NCI-H2029 (cell line): ENCODE measurements around the gene DNAAF2.
"Not testable (repeated sequence)": the region's sequence is repeated elsewhere in the genome, so short reads cannot be mapped to it uniquely, and the experiment has no call there.

Experiments used
- DNase-seq: peaks from one replicate; lab custom pipeline; 2025; lab: John Stamatoyannopoulos, UW

Gene DNAAF2

DNA sequence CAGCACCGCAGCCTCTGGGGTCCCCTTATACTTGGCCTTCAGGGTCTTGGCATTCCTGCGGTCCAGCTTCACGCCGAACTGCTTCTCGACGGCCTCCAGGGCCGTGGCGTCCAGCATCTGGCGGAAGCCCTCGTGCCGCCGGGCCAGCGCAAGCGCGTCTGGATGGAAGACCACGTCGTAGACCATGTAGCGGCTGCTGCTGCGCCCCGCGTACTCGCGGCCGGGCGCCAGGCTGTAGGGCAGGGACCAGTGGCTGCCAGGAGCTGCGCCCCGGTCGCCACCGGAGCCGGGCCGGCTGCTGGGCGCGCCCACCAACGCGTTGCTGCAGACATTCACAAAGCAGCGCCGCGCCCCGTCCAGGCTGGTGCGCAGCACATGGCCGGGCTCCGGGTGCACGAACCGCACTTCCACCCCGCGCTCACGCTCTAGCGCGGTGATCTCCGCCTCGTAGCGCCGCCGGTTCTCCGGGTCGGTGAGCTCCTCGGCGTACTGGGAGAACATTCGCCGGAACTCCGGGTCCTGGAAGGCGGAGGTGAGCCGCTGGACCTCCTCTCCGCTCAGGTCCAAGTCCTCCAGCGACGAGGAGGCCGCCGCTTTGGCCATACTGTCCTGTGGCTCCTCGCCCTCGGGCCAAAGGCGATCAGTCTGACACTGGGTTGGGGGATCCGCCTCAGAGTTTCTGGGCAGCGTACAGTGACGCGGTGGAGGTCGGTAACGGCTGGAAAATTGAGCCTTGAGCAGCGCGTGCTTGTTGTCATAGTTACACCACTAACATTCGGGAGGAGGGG lies at the start of gene DNAAF2:
DNAAF2 (minus strand) TSS at position 698 of the 788 bp plus-strand sequence; CDS start at position 603, 95 bp downstream.
- DNase-seq, result peak; percentile 88

GRCh38 chr14:49679271-49679670 lies 44.2 kb upstream of the DNAAF2 start:
- no peak for DNase-seq

DNA sequence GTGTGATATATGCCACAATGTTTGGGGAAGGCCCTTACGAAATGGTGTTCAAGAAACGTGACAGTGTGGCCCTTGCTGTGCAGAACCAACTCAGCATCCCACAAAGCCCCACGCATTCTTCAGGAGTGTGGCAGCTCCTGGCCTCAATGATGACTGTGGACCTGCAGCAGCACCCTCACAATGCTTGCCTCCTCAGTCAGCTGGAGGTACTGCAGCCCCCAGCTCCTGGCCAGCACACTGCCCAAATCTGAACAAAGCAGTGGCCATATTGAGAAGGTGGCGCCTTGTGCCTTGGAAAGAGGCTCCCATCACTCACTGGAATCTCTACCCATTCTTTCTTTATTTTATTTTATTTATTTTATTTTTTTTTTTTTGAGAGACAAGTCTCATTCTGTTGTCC lies 42.6 kb upstream of the DNAAF2 start:
- no peak for DNase-seq

GRCh38 chr14:49673586-49673985 lies 38.5 kb upstream of the DNAAF2 start:
- DNase-seq, result no peak

- DNase-seq, result no peak
These were observed 35.4 kb upstream of the DNAAF2 start for GRCh38 chr14:49670475-49670874.

GRCh38 chr14:49659526-49660455 lies 24.7 kb upstream of the DNAAF2 start:
- peak; percentile 23 for DNase-seq

GRCh38 chr14:49657500-49657899 lies 22.5 kb upstream of the DNAAF2 start:
- DNase-seq, result not testable (repeated sequence)

DNA sequence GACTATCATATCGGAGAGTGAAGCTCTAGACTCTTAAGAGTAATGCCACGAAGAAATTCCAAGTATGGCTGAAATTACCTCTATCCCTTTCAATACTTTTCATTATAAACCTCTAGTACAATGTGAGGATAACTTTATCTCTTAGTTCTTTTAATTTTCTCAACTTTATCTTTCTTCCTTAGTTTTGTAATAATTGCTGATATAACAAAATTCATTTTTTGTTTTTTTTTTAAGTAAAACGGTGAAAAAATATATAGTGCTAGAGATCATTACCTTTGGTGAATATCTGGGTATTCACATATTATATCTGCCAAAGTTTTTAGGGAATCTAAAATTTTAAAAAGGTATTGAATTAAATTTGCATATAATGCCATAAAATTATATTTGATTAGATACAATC lies 19.5 kb upstream of the DNAAF2 start:
- no peak for DNase-seq

DNA sequence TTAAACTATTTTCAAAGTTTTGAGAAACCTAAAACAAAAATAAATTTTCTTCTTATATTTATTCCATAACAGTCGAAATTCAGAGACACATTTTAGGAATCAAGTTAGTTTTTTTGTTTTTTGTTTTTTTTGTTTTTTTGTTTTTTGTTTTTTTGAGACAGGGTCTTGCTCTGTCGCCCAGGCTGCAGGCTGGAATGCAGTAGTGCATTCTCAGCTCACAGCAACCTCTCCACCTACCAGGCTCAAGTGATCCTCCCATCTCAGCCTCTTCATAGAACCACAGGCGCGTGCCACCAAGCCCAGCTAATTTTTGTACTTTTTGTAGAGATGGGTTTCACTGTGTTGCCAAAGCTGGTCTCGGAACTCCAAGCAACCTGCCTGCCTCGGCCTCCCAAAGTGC lies 18.5 kb upstream of the DNAAF2 start:
- no peak for DNase-seq

DNA sequence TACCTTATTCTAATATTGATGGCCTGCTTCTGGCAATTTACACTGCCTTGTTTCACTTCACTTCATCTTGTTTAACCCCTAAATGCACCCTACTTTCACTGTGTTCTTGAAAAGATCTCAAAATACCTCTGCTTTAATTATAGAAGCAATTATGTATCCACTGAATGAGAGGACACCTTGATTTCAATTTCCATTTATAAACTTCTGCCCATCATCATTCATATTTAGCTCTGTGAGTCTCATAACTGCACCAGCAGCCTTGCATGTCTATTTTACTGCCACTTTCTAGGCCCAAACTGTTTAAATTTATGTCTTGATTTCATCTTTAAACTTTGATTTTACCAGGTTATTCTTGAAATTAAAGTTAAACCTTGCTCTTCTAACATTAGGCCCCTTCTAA lies 7.1 kb upstream of the DNAAF2 start:
- DNase-seq, result no peak

DNA sequence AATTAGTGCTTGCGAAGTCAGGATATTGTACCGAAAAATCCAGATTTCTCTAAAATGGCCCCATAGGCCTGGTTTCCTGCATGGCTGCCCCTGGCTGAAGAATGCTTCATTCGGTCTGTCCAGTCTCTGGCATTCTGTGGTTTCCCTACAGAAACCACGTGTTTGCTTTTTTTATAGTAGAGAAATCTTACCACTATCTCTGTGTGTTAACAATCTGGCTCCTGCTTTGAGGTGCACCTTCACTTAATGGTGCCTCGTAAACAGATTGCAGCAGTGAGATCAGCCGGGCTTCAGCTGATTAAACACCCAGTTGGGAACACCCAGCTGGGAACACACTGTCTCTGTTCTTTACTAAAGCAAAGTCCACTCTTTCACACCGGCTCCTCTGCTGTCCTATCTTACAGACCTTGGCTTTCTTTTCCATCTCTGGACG lies 6.7 kb upstream of the DNAAF2 start:
- DNase-seq, result peak; percentile 10

DNA sequence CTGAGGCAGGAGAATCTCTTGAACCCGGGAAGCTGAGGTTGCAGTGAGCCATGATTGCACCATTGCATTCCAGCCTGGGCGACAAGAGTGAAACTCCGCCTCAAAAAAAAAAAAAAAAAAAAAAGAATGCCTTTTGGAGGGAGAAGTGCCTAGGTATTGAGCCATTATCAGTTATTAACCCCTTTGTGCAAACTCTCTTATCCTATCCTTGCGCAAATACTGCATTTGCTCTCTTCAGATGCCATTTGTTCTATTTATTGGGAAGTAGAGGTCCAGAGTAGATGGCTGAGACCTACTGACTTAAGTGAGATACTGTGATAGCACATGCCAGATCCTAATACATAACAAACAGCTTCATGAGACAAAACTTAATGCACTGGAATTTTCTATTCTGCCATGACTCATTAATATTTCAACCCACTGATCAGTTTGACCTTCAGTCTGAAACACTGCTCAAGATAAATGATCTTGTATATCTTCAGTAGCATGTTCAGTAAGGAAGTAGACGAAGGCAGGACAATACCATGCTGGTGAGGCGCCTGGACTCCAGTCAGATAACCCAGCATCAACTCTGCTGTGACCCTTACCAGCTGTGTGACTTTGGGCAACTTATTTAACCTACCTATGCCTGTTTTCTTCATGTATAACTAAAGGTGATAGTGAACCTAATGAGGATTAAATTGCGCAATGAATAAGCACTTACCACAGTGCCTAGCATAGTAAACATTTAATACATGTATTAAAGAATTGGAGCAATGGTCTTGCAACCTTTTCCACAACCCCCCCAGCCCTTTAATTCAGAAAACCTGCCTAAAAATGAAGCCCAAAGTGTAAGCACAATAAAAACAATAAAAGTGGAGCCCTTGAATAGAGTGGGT lies 5.7 kb upstream of the DNAAF2 start:
- DNase-seq, result no peak

DNA sequence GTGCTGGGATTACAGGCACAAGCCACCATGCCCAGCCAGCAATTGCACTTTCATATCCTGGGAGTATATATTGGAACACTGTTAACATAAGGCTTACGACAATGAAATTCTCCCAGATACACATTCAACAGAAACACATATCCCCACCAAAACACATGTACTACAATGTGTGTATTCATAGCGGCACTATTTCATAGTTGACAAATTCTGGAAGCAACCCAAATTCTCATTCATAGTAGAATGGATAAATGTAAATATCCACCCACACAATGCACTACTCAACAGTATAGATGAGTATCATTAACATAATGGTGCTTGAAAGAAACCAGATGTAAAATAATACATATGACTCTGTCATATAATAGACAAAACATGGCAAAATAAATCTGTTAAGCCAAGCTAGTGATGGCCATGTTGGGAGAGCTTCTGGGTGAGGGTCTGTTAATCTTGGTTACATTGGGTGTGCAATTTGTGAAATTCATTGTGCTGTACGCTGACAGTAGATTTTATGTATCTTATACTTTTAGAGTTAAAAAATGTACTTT lies 2.6 kb upstream of the DNAAF2 start:
- no peak for DNase-seq

GRCh38 chr14:49636866-49637265 lies 1.8 kb upstream of the DNAAF2 start:
- DNase-seq, result no peak

DNA sequence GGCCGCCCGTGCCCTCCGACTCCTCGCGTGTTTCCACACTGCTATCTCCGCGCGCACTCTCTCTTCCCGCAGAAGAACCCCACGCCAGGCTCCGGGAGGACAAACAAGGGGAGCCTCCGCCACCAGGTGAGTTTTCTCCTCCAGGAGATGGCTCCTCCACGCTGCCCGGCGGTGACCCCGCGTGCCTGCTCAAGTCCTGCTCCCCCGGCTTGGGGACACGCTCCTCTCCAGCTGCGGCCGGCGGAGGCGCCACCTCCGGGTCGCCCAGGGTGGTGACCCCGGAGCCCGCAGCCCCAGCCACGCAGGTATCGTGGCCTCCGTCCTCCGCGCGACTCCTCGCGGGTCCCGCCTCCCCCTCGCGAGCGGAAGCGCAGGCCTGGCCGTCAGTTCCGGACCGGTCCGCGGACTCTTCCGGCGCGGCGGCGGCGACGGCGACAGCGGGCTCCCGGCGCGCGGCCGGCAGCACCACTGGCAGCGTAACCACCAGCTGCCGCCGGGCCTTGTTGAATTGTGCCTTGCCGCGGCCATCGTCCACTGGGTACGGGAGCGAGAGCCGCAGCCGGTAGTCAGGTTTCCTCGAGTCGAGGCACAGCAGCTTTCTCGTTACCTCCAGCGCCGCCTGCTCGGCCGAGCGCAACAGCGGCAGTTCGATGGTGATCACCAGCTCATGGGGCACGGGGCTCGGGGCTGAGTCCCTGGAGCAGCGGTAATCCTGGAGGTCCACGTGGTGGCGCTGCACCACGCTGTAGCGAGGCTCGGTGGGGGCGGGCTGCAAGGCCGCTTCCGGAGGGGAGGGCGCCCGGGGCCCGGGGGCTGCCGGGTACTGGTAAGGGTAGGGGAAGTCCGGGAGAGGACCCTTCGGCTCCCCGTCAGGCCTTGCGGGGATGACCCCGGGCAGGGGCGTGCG lies 1.2 kb downstream of the DNAAF2 start:
- peak; percentile 98 for DNase-seq

- no peak for DNase-seq
These were observed 10.9 kb downstream of the DNAAF2 start for GRCh38 chr14:49623941-49624839.

DNA sequence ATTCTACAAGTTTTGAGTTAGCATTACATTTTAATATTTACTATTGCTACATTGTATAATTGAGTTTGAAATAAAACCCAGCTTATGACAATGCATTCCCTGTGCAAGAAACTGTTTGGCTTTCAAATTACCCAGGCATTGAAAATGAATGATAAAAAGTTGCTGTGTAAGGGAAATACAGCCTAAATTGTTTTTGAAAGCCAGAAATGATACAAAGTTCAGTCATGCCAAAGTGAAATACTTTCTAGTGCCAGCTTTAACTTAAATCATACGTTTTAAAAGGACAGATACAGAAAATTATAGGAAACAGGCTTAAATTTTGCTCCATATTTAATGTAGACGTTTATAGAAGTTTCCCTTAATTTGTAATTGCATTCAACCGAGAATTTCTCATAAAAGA lies 11.7 kb downstream of the DNAAF2 start:
- no peak for DNase-seq

GRCh38 chr14:49622022-49622607 lies 12.9 kb downstream of the DNAAF2 start:
- no peak for DNase-seq
